ENCODE results near the gene PLCB2.

PLCB2 gene

DNA sequence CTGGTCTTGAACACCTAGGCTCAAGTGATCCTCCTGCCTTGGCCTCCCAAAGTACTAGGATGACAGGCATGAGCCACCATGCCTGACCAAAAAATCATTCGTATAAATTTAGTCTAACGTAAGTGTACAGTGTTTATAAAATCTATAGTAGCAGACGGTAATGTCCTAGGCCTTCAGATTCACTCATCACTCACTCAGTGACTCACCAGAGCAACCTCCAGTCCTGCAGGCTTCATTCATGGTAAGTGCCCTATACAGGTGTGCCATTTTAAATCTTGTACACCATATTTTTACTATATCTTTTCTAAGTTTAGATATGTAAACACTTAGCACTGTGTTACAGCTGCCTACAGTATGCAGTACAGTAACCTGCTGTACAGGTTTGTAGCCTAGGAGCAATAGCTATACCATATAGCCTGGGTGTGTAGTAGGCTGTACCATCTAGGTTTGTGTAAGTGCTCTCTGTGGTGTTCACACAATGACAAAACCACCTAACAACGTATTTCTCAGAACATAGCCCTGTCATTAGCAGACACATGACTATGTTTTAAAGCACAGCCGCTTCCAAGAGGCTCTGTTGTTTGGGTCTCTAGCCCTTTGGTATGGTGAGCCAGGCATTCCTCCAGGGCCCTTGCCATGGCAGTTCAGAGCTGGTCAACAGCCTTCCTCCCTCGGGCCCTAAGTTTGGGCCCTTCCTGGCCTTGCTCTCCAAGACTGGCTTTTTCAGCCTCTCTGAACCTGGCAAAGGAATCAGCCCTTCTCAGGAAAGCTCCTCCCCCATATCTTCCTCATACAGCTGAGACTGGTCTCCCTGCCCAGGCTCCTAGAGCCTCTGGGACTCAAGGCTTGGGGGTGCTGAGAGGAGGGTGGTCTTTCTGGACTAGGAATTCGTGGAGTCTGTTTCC lies 34.9 kb upstream of the PLCB2 start:
- no peak for DNase-seq (ENCODE audit: low read depth in 1 of 2, low spot score in 1 of 2)

DNA sequence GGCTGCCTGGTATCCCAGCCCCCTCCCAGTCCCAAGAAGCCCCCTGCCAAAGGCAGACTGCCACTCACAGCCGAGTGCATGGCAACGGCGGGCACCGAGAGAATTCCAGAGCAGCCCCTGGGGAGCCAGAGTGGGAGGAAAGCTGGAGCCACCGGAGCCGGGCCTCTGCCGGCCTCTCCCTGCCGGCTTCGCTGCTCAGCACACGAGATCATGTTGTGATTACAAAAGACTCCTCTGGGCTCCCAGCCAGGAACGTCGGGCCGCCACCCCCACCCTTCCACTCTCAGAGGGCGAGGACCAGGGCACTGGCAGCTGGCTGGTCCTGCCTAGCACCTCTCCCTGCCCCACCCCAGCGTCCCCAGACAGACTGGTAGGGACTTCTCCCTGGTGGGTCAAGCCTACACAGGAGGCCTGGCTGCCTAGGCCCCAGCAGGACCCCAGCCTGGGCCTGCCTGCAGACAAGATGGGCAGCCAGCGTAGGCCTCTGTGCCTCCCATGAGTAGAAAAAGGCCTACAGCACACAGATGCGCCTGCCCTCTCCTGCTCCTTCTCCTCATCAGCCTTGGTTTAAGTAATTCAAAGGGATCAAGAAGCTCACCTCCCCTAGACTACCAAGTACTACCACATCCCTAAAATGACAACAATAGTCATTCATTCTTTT lies 33.1 kb upstream of the PLCB2 start, which contains the start of gene CCDC9B:
Gene CCDC9B, minus strand, starts transcription at position 200 of the 661 bp plus-strand sequence. Its CDS starts 120 bp downstream, at position 80.
- DNase-seq (ENCODE audit: low read depth in 1 of 2, low spot score in 1 of 2) = no peak

DNA sequence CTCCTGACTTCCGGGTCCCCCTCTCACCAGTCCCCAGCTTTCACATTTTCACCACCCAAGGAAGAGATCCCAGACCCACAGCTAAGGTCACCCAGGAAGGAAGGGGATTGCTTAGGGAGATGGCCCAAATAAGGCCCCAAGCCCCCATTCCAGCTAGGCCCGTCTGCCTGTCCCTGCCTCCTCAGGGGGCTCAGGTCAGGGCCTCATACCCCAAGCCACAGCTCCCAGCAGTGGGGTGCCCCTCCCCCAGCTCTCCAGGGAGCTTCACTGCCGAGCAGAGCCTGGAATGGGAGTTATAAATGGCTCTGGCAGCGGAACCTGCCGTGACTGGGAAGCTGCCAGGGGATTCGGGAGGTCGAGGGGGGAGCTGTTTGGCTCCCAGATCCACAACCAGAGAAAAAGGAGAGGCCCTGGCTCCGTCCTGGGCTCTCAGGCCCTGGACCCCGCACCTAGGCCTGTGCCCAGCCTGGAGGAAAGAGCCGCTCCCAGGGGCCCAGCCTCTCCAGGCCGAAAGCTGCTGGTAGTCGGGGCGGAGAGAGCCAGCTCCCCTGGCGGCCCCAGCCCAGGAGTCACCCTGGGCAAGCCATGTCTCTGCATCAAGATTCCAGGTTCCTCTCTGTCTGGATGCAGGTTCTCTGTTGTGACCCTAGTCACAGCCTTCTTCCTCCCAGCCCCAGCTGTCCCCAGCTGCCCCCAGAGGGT lies 32.5 kb upstream of the PLCB2 start:
- no peak for DNase-seq (ENCODE audit: low read depth in 1 of 2, low spot score in 1 of 2)

- DNase-seq (ENCODE audit: low read depth in 1 of 2, low spot score in 1 of 2) = no peak
Observed at GRCh38 chr15:40339621-40339945, 31.8 kb upstream of the PLCB2 start.

DNA sequence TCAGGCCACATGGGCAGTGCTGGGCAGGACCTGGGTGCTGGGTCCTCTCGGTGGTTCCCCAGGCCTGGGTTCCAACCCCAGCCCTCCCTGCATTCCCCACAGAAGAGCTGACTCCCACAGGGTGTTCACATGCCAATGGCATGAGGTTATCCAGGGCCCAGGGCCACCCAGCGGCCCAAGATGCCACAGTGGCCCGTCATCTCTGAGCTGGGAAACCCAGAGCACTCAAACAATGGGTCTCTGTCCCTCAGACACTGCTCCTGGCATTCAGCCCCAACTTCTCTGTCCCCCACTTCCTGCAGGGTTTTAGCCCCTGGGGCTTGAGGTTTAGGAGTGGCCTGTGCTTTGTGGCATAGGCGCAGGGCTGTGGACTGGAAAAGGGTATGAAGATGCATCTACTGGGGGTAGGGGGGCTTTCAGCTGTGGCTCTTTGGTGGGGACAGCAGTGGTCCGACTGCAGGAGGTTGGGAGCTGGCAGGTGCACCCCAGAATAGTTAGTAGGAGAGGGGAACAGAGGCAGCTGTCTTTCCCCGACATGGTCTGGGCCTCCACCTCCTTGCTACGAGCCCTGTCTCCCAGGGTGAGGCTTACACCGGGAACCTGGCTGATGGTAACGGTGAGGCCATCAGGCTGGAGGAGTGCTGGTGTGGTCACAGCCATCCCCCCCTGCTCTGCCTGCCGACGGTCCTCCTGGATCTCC lies 31.3 kb upstream of the PLCB2 start:
- DNase-seq (ENCODE audit: low read depth in 1 of 2, low spot score in 1 of 2) = no peak

- peak; percentile 54 to 55 for DNase-seq (ENCODE audit: low read depth in 1 of 2, low spot score in 1 of 2)
Observed at GRCh38 chr15:40338041-40338657, 30.4 kb upstream of the PLCB2 start.

DNA sequence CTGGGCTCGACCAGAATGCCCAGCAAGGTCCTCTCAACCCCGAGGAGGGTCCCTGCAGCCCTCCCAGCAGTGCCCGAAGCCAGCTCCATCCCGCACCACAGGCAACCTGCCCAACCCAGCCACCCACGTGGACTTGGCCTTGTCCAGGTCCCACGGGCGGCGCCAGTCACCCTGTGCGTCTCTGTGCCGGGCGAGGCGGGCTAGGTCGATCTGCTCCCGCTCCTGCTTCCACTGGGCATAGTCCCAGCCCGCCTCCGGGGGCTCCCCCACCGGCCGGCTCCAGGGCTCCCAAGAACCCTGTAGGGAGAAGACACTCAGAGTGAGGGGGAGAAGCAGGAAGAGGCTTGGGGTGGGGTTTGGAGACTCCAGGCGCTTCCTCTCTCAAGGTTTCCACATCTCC lies 29.9 kb upstream of the PLCB2 start:
- DNase-seq (ENCODE audit: low read depth in 1 of 2, low spot score in 1 of 2) = no peak

GRCh38 chr15:40336744-40337122 lies 29.0 kb upstream of the PLCB2 start:
- no peak for DNase-seq (ENCODE audit: low read depth in 1 of 2, low spot score in 1 of 2)

GRCh38 chr15:40335938-40336743 lies 28.4 kb upstream of the PLCB2 start:
- DNase-seq (ENCODE audit: low read depth in 1 of 2, low spot score in 1 of 2) = no peak

DNA sequence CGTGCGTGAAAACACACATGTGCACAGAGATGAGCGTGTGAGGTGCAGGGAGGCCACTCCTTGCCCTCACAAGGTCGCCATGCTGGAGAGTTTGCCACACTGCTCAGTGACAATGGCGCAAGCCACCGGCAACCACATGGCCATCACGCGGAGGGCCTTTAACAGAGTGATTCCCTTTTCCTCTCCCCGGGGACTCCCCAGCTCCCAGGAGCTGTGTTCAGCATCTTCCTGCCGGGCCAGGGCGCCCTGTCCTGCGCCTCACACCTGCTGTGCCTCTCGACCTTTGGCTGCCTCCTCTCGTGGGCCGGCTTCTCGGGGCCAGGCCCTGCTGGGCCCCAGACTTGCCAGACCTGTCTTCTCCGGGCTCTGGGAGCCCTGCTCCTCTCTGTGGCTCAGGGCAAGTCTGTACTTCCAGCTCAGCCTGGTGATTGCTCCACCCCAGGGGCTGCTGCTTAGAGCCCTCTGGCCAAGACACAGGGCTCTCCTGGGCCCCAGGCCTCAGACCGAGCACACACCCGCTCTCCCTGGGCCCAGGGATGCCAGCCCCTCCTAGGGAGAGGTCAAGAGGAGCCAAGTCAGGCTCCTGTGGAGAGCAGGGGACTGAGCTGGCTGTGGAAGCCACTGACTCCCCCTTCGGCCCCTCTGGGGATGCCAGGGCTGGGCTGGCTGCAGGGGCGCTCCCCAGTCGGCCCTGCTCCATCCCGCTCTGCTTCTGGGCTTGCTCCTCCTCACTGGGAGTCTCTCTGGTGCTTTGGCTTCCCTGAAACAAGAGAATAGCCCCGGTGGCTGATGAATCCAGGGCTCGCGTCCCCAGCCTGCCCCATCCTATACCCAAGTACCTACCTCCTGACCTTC lies 27.4 kb upstream of the PLCB2 start:
- no peak for DNase-seq (ENCODE audit: low read depth in 1 of 2, low spot score in 1 of 2)

GRCh38 chr15:40334541-40334940 lies 26.8 kb upstream of the PLCB2 start:
- no peak for DNase-seq (ENCODE audit: low read depth in 1 of 2, low spot score in 1 of 2)

DNA sequence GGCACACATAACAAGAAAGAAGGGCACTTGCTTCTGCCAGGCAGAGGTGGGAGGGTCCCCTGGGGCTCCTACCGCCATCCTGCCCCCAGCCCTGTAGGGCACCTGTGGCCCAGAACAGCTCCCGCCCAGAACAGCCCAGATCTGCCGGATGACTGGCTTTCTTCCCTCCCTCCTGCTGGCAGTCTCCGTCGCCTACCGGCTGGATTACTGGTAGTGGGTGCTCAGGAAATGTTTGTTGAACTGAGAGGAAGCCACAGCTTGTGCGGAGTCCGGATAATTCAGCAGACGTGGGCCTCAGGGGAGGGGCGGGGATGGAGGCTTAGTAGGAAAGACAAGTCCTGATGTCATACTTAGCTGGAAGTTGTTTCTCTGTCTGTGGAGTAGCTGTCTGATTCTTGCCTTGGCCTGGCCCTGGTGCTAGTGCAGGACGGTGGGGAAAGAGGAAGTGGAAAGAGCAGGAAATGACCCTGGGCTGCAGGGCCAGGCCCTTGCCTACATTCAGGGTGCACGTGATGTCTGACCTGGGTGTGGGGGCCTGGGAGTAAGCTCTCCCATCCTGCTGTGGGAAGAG lies 26.3 kb upstream of the PLCB2 start:
- DNase-seq (ENCODE audit: low read depth in 1 of 2, low spot score in 1 of 2) = no peak

DNA sequence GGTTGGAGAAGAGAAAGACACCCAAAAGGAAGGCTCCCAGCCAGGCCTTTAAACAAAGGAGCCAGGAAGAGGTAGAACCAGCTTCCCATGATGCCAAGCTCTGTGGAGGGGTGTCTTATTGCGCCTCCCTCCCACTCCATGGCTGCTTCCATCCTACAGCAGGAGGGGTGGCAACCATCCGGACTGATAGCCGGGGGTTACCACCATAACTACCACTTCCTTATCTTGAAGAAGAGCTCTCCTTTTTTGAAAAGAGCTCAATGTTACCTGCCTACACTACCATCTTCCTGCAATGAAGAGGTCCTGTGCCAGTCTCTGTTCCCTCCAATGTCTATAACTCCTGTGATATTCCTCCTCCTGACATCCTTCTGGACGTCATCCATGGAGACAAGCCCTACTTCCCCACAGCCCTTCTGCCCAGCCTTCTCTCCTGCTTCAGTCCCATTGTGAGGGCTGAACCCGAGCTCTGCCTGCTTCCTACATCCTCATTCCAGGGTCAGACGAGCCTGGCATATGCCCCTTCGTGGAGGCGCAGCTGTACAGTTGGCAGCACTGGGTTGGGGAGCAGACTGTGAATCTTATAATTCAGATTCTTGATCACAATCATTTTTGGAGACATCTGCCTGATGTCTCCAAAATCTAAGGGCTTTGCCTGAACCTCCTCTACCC lies 24.5 kb upstream of the PLCB2 start:
- DNase-seq (ENCODE audit: low read depth in 1 of 2, low spot score in 1 of 2) = no peak

- DNase-seq (ENCODE audit: low read depth in 1 of 2, low spot score in 1 of 2) = no peak
Observed at GRCh38 chr15:40331637-40332036, 23.9 kb upstream of the PLCB2 start.

DNA sequence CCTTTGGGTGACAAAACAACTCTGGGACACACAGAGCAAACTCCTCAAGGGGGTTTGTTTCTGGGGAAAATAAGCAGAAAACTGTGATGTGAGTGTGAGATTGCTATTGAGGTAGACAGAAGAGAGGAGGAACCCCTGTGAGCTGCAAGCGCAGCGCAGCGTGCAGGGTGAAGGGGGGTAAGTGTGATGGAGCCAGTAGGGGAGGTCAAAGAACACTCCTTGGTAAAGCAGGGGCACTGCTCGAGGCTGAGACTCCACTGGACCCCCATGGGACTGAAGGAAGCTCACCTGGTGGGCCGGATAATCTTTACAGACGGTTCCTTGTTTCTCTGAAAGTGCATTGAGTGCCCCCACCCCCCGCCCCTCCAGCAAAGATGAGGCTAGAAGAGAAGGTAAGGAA lies 23.3 kb upstream of the PLCB2 start:
- no peak for DNase-seq (ENCODE audit: low read depth in 1 of 2, low spot score in 1 of 2)

GRCh38 chr15:40330368-40330836 lies 22.7 kb upstream of the PLCB2 start:
- no peak for DNase-seq (ENCODE audit: low read depth in 1 of 2, low spot score in 1 of 2)

- DNase-seq (ENCODE audit: low read depth in 1 of 2, low spot score in 1 of 2) = no peak
Observed at GRCh38 chr15:40329804-40330203, 22.1 kb upstream of the PLCB2 start.

- no peak for DNase-seq (ENCODE audit: low read depth in 1 of 2, low spot score in 1 of 2)
Observed at GRCh38 chr15:40328751-40329150, 21.0 kb upstream of the PLCB2 start.
